Activated T-cell treated with anti-CD3 and anti-CD28 coated beads, Interleukin-2, amount 50 U/mL, for 1 hour (primary cell): Measurements from ENCODE around the gene IMP3.

Source experiments
- DNase-seq: peaks from one replicate; pipeline ENCODE4 v3.0.0-alpha.2; 2020

The IMP3 gene

GRCh38 chr15:75616766-75617165 lies 23.3 kb downstream of the IMP3 start:
- DNase-seq = no peak

GRCh38 chr15:75606711-75607699 lies 33.0 kb downstream of the IMP3 start:
- DNase-seq = peak; percentile 27

- DNase-seq = no peak
Measured at GRCh38 chr15:75606026-75606425, 34.0 kb downstream of the IMP3 start.

- DNase-seq = no peak
Measured at GRCh38 chr15:75599401-75599800, 40.6 kb downstream of the IMP3 start.

- DNase-seq = no peak
Measured at GRCh38 chr15:75598361-75598760, 41.7 kb downstream of the IMP3 start.

DNA sequence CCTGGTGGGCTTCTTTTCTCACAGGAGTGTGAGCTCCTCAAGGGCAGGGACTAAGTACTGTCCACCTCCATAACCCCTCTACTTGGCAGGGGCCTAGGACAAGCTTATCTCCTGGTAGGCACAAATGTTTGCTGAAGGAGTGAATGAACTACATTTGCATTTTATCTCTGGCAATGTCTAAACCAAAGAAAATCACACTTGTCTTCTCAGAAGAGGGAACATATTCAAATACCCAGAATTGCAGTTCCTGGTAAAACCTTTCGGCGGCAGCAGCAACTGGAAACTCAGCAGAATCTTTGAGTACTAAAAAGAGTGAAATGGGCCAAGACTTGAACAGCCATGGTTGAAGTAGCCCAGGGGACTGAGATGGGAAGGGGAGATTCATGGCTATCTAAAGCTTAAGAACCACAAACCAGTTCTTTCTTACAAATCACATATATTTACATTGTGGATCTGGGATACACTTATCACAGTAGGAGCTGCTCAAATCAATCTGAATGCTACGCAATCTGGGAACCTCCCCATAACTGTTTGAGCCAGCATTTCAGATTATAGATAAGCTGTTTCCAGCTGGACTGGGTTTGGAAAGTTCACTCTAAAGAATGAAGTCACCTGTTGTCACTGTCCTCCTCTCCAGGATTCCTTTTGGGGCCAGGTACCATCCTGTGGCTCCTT lies 42.2 kb downstream of the IMP3 start:
- no peak for DNase-seq

- DNase-seq = no peak
Measured at GRCh38 chr15:75596703-75597345, 43.2 kb downstream of the IMP3 start.

- DNase-seq = no peak
Measured at GRCh38 chr15:75594276-75594675, 45.7 kb downstream of the IMP3 start.

DNA sequence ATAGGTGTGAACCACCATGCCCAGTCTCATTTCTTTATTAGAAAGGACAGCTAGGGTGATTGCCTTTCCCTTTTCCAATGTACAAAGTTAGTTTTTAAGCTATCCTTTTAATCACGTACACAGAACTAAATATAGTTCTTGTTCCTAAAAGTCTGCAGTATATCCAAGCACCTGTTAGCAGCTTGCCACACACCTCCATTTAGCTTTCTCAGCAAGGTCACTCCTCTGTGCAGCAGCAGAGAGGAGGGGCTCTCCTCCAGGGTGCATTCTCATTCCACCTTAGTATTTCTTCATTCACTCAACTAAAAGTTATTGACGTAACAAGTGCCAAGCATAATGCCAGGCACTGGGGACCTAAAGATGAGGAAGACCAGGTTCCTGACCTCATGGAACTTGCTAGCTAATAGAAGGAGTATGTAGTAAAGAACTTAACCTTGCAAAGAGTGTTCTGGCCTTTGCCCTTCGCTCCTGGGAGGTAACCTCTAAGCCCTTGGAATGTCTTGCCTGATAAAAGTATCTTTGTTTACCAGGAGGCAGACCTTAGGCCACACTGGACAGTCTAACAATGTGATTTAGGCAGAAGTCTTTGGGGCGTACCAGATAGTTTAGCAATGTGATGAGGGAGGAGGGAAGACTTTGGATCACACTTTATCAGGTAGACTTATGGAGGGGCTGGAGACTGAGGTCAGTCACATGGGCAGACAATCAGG lies 48.2 kb downstream of the IMP3 start:
- no peak for DNase-seq

DNA sequence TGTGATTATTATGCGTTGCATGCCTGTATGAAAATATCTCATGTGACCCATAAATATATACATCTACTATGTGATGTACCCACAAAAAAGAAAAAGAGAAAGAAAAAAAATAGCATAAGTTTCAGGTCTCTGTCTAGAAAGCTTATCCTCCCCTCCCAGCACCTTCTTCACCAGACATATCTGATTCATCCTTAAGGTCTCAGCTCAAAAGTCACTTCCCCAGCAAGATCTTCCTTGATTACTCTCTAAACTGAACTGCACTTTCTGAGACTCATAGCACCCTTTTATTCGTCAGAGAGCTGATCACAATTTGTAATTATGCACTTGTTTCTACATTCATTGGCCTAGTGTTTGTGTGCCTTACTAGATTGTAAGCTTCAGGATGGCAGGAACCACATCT lies 49.8 kb downstream of the IMP3 start:
- no peak for DNase-seq
